ENCODE results near the gene ZNF140. TPM values are rescaled to one million over a fixed set of nuclear protein-coding genes. Genes with fewer than 3 reads are reported as not detected.

ZNF140 gene
- polyA plus RNA-seq, 3 donors = 32.2 to 43.7 (median 41.8) TPM

GRCh38 chr12:133120385-133121191 lies 39.9 kb downstream of the ZNF140 start:
- no peak for DNase-seq

GRCh38 chr12:133124674-133125073 lies 44.0 kb downstream of the ZNF140 start:
- no peak for DNase-seq

GRCh38 chr12:133129368-133130037 lies 48.8 kb downstream of the ZNF140 start:
- no peak for DNase-seq

GRCh38 chr12:133130038-133130807 lies 49.5 kb downstream of the ZNF140 start, which contains the start of the genes ZNF10 and ZNF891:
Gene ZNF10 (plus strand): TSS chr12:133130627. CDS start chr12:133144493, 13,866 bp downstream.
Gene ZNF891 (minus strand): TSS chr12:133130274. CDS start chr12:133121918, 8,356 bp downstream.
- peak; percentile 95 for DNase-seq

- no peak for DNase-seq
Observed at GRCh38 chr12:133130808-133131128, 50.0 kb downstream of the ZNF140 start.

GRCh38 chr12:133135747-133136146 lies 55.0 kb downstream of the ZNF140 start:
- no peak for DNase-seq

GRCh38 chr12:133145981-133146380 lies 65.3 kb downstream of the ZNF140 start:
- no peak for DNase-seq

GRCh38 chr12:133156125-133156690 lies 75.5 kb downstream of the ZNF140 start:
- no peak for DNase-seq

Other genes starting within 250 kb of the ZNF140 start
- gene CHFR, start 193.3 kb upstream of the ZNF140 start, polyA plus RNA-seq (ENCODE audit: insufficient read length in 3 of 3) = 10 to 100 TPM; 18.9 to 33.0 (median 28.5) TPM
- gene ZNF605, start 124.6 kb upstream of the ZNF140 start, polyA plus RNA-seq (ENCODE audit: insufficient read length in 3 of 3) = 10 to 100 TPM; 19.6 to 32.8 (median 27.7) TPM
- 10 to 100 TPM; 11.2 to 16.6 (median 14.5) TPM for gene ZNF26, start 94.6 kb upstream of the ZNF140 start, polyA plus RNA-seq (ENCODE audit: insufficient read length in 3 of 3)
- 10 to 100 TPM; 56.6 to 84.9 (median 78.5) TPM for gene ZNF84, start 43.4 kb upstream of the ZNF140 start, polyA plus RNA-seq (ENCODE audit: insufficient read length in 3 of 3)
- 1 to 10 TPM; 3.1 to 8.6 (median 7.8) TPM for gene ZNF891, start 49.4 kb downstream of the ZNF140 start, polyA plus RNA-seq (ENCODE audit: insufficient read length in 3 of 3)
- gene ZNF10, start 49.7 kb downstream of the ZNF140 start, polyA plus RNA-seq (ENCODE audit: insufficient read length in 3 of 3) = 10 to 100 TPM; 17.3 to 30.0 (median 29.3) TPM
- 10 to 100 TPM; 29.5 to 31.0 (median 30.8) TPM for gene ZNF268, start 100.6 kb downstream of the ZNF140 start, polyA plus RNA-seq (ENCODE audit: insufficient read length in 3 of 3)
- gene ANHX, start 155.0 kb downstream of the ZNF140 start, polyA plus RNA-seq (ENCODE audit: insufficient read length in 3 of 3) = under 1 TPM in 1 of 3 donors, not detected in 2; 0.06 TPM